ENCODE data around the gene TMEM242.
A peak's percentile ranks its signal among the peaks of the same experiment; 100 is the strongest.
"Not testable (repeated sequence)": the region's sequence is repeated elsewhere in the genome, so short reads cannot be mapped to it uniquely, and the experiment has no call there.

Gene TMEM242

GRCh38 chr6:157322792-157323254 is 496 bp downstream of the TMEM242 start:
- peak; percentile 69 to 76 for DNase-seq

- no peak for DNase-seq
These were observed 6.2 kb downstream of the TMEM242 start for GRCh38 chr6:157316871-157317814.

DNA sequence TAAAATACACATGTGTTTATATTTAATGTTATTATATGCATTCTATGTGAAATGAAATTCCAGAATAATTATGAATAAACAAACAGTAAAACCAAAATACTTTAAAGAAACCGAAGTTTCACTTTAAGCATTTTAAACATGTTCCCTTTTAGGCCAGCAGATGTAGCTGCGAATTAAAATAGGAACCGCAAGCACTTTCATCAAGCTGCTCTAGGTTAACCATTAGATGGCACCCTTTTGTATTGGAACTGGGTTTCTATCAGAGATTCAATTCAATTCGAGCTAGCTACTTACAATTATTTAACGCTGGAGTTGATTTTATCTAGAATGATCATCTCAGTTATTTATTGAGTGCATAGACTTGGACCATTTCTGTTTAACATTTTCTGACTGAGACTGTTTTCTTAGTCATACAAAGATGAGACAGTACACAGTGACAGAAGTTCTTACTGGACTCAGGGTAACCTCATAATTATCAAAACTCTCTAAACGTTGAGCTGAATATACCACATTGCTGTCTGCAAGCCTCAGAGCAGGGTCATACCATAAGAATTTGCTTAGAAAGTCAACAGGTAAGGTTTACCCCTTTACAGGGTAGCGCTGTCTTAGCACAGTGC is 8.5 kb downstream of the TMEM242 start:
- DNase-seq = no peak

DNA sequence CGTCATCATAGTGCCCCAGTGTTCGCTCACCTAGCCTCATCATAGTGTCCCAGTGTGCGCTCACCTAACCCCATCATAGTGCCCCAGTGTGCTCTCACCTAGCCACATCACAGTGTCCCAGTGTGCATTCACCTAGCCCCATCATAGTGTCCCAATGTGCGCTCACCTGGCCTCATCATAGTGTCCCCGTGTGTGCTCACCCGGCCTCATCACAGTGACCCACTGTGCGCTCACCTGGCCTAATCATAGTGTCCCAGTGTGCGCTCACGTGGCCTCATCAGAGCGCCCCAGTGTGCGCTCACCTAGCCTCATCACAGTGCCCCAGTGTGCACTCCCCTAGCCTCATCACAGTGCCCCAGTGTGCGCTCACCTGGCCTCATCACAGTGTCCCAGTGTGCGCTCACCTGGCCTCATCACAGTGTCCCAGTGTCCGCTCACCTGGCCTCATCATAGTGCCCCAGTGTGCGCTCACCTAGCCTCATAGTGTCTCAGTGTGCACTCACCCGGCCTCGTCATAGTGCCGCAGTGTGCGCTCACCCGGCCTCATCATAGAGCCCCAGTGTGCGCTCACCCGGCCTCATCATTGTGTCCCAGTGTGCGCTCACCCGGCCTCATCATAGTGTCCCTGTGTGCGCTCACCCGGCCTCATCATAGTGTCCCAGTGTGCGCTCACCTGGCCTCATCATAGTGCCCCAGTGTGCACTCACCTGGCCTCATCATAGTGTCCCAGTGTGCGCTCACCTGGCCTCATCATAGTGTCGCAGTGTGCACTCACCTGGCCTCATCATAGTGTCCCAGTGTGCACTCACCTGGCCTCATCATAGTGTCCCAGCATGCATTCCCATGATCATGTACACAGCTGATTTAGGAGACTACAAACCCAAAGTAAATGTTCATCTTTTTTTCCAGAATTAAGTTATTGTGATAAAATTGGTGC is 9.5 kb downstream of the TMEM242 start:
- DNase-seq = no peak

DNA sequence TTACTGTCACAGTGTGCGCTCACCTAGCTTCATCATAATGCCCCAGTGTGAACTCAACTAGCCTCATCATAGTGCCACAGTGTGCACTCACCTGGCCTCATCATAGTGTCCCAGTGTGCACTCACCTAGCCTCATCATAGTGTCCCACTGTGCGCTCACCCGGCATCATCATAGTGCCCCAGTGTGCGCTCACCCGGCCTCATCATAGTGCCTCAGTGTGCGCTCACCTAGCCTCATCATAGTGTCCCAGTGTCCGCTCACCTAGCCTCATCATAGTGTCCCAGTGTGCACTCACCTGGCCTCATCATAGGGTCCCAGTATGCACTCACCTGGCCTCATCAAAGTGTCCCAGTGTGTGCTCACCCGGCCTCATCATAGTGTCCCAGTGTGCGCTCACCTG is 10.6 kb downstream of the TMEM242 start:
- DNase-seq = no peak

- DNase-seq = not testable (repeated sequence)
These were observed 12.6 kb downstream of the TMEM242 start for GRCh38 chr6:157310693-157311092.

DNA sequence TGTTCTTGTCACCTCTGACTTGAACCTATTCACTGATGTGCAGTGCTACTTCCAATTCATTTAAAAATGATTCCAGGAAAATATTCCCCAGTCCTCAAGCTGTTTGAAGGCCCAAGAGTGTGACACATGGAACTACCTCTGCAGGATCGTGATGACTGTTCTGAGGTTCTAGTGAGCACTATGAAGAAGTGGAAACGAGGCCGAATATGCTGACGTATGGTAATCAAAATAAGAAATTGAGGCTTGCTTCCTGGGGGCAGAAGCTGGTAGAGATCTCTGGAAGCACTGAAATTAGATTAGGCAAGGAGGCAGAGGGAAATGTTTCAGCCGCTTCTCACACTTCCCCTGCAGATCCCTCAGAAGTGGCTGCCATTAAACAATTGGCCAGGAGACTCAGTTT is 15.7 kb downstream of the TMEM242 start:
- DNase-seq = no peak

DNA sequence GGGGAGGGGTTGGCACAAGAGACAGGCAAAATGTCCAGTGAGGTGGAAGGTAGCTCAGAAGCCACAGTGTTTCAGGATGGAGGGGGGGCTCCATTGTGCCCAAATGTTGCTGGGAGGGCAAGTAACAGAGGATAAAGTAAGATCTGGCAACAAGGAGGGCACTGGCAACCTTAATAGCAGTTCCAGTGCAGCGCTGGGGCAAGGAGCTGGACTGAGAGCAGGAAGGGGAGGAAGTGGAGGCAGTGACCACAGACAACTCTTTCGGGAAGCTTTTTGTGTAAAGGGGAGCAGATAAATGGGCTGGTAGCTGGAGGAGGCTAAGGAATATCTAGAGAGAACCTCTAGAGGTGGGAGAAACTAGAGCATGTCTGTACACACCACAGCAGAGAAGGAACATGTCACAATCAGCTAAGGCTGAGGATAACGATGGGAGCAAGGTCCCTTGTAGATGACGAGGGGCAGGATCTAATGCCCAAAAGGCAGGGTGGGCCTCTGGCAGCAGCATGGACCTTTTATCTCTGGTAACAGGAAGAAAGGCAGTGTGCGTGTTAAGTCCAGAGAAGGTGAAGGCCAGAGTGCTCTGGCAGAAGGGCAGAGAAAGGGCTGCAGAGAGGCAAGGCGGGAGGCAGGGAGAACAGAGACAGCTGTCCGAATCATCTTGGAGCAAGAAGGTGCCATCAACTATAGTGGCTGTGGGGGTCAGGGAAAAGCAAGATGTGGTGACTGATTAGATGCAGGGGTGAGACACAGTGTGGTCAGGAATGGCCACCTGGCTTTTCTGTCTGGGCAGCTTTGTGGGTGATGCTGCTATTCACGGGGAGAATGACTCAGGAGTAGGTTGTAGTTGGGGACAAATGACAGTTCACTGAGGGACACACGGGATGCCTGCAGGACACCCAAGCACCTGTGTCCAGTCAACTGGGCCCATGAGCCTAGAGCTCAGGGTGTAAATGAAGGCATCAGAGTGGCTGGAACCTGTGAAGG is 17.4 kb downstream of the TMEM242 start:
- no peak for DNase-seq

GRCh38 chr6:157304899-157305663 is 18.2 kb downstream of the TMEM242 start:
- no peak for DNase-seq

DNA sequence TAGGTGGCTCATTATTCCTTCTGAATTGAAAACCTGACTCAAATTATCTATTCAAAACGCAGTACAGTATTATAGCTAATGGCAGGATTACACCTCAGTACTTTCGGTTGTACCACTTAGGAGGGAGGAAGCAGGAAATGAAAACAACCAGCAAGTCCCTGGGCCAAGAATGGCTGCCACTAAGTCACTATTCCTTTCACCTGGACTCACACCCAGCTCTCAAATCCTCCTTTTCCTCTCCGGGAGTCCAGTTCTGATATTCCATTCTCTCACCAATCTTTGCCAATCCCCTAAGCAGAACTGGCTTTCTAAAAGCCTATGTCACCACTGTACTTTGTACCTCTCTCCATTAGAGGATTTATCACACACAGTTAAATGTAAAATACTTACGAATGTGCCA is 20.6 kb downstream of the TMEM242 start:
- no peak for DNase-seq

DNA sequence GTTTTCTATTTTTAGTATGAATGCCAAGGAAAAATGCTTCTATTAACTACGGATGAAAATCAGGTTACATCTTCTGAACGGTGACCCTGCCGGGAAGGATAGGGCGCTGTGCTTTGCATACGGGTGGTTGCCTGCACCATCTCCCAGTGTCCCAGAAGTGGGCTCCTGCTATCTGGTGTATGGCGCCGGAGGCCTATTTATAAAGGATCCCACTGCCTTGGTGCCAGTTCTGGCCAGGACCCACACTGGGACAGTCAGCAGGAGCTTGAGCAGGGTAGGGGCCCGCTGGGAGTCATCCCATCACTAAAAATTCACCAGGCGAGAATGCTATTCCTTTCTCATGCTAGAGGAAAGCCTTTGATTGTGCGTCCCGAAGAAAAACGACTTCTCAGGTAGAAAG is 22.9 kb downstream of the TMEM242 start:
- DNase-seq = no peak

DNA sequence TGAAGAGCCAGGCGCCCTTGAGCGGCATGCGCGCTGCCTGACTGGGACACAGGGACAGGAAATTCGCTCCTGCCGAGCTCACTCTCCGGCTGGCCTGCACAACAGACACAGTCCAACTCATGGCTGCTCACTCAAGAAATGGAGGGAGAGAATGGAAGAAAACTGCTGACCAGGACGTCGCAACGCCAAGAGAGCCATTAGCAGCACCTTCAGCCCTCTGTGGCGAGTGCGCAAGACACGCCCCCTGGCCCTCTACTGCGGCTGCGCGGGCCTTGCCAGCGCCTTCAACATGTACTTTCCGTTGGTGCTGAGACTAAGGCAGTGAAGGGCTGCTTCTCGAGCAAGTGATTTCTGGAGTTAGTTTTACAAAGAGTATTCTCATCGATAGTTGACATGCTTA is 23.3 kb downstream of the TMEM242 start:
- DNase-seq = no peak

GRCh38 chr6:157298216-157298724 is 25.0 kb downstream of the TMEM242 start:
- DNase-seq = no peak

- no peak for DNase-seq
These were observed 28.7 kb downstream of the TMEM242 start for GRCh38 chr6:157294654-157295053.

GRCh38 chr6:157293780-157294179 is 29.5 kb downstream of the TMEM242 start:
- DNase-seq = no peak

DNA sequence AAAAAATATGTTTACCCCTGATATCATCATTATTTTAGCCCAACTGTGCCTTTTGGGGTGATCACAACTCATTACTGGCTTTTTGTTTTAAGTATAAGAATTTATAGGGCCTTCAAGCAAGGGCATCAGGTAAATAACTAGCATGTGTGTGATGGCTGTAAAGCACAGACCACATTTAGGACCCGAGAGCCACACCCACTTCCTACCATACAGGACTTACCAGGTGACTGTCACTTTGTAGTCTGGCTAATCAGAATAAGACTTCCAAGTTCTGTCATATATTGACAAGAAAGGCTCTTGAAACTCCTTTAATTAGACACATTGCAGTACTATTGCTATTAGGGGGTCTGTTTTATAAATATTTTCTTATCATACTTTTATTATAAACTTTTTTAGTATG is 31.1 kb downstream of the TMEM242 start:
- DNase-seq = no peak

- no peak for DNase-seq
These were observed 32.0 kb downstream of the TMEM242 start for GRCh38 chr6:157291356-157291755.

DNA sequence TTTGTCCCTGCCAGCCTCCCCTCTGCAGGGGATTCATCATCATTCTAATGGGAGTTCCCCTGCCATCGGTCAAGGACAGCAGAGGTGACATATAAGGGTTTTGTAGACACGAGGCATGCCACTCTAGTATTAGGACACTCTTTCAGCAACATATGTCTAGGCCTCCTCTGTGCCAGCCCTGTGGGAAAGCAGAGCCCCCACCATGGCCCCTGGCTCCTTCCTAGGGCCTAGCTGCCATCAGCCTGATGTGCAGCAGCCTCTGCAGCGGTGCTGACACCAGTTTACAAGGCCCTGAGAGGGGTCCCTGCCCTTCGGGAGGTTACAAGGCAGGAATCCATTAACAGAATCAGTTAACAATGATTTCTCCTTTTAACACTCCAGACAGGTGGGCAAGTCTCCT is 32.5 kb downstream of the TMEM242 start:
- DNase-seq = no peak

DNA sequence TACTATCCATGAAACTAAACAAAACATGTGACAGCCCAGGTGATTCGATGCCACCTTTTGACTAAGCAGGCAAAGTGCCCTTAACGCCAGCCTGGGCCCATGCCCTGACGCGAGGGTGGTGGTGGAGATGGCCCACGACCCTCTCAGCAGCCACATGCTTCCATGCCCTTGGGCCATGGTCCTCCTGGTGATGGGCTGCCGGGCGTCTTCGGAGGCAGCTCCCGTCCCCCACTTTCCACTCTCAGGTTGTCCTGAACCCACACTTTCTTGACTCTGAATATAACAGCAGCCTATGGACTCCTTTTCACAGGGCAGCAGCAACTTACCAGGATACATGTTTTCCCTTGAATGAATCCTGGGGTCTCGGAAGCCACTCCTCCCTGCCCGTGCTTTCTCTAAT is 33.6 kb downstream of the TMEM242 start:
- no peak for DNase-seq

GRCh38 chr6:157288575-157288974 is 34.7 kb downstream of the TMEM242 start:
- no peak for DNase-seq

- no peak for DNase-seq
These were observed 35.4 kb downstream of the TMEM242 start for GRCh38 chr6:157287923-157288322.
